GM21447 (cell line): Measurements from ENCODE around the gene RNGTT.

Experiments
- ATAC-seq: cut with Tn5 transposase; IDR thresholded peaks from one replicate; pipeline ENCODE4 v1.9.1; 2021; ENCODE audit not compliant: unreplicated experiment

The RNGTT gene

DNA sequence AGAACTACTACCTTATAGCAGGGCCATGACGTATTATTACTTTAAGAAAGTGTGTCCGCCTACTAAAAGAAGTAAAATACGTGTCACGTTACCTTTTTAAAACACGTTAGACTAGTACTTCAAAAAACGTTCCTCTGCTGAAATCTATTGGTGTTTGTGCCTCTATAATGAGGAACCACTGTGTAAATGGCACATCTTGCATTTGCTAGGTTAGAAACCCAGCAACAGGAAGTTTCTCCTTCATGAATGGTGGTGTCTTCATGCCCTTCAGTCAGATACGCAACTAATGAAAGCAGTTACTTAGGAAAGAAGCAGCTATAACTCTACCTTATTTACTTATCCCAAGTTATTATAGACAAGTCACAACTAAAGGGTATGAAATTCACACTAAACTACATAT lies 343.5 kb downstream of the RNGTT start:
- ATAC-seq = no peak

DNA sequence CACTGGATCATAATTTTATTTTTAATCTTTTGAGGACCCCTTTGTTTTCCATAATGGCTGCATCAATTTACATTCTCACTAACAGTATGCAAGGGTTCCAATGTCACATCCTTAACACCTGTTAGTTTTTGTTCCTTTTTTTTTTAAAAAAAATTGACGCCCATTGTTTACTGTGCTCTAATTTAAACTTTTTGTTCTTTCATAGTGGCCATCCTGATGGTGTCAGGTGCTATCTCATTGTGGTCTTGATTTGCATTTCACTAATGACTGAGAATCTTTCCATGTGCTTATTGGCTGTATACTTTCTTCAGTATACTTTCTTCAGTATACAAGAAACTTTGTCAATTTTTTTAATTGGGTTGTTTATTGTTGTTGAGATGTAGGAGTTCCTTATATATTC lies 347.0 kb downstream of the RNGTT start:
- peak; percentile 60 for ATAC-seq

DNA sequence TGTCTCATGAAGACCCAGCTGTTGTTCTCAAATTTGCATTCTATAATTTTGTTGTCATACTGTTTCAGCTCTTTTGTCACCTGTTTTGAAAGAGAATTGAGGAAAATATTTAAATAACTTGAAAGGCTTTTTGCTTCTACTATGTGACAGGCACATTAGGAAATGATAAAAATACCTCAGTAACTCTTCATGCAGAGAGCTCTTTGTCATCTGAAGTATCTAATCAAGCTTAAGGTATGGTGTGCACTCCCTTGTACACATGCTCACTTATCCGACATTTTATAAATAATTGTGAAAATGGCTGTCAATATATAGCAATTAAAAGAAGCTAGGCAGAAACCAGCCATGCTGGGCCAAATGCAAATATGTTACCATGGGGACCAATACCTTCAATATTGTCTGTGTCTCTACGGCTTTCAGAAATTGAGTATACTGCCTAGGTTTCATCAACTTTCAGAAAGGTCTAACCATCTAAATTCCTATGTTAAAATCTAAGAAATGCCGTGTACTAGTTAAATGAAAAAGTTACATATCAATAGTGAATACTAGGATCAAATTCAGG lies 349.0 kb downstream of the RNGTT start:
- ATAC-seq = no peak

DNA sequence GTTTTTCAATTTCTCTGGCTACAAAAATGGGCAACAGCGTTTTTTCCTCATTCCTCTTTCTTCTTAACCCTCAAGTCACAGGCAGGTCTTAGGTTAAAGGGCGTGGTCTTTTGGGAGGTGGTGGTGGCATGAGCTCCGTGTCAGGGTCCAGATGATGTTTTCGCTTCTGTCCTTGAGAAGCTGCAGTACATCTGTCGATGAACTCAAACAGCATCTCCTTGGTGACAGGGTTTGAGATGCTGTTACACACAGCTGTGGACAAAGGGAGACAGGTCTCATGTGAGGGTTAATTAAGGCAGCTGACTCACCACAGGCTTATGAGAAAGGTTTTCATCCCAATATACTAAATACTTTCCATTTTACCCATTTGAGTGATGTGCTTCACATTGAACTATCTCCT lies 350.8 kb downstream of the RNGTT start:
- ATAC-seq = peak; percentile 39

DNA sequence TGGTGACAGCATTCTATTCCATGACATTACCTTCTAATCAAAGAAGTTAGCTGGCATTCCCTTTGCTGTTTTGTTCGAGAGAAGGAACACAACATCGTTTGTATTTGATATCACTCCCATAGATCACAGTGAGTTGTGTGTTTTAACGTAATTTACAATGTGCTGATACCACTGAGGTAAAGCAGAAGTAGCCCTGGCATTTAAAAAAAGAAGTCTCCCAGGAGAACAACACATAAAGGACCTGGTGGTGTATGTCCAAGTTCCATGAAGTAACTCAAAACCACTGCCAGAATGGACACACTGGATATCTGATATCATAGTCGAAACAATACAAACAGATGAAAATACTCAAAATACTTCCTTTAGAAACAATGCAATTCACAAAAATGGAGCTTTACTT lies 351.7 kb downstream of the RNGTT start:
- ATAC-seq = no peak

DNA sequence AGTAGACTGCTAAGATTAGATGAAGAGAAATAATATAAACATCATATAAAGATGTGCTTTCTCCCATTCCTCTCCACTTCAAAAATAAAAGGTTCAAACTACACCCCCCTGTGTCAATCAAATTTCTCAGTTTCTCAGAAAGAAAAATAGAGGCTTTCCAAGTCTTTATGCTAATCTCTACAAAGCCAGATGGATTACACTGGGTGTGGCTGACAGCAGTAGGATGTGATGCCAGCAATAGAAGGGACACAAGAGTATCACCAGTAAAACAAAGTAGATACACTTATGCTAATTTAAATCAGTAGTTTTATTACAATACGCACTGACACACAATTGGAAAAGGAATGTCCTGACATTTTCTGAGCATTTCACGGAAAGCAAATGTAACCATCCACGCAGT lies 353.4 kb downstream of the RNGTT start:
- ATAC-seq = no peak

DNA sequence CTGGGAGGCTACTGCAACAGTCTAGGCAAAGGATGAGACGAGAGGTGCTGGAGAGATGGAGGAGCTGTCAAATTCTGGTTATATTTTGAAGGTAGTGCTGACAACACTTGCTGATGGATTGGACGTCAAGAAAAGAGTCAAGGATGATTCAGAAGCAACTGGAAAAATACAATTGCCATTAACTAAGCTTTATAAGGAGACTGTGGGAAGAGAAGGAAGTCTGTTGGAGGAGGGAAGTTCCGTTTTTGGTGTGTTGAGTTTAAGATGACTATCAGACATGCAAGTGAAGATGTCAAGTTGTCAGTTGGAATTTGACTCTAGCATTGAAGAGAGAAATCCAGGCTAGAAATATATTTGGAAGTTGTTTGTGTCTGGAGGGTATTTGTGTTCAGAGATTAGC lies 358.1 kb downstream of the RNGTT start:
- ATAC-seq = no peak

DNA sequence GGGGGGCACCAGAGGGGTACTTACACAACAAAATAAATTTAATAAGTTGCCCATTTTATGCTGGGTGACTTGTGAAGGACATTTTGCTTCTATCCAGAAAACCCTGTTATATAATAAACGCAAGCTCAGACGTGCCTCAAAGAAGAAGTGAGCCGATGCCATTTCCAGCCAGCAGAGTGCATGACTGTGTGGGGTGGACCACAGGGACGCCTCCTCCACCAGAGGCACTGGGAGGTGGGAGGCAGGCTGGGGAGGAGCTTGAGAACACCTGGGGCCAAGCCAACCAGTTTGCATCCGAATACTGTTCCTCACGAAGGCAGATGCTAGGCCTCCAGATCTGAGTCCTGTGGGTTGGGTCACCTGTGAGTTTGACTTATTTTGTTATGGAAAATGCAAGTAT lies 363.8 kb downstream of the RNGTT start:
- ATAC-seq = no peak

DNA sequence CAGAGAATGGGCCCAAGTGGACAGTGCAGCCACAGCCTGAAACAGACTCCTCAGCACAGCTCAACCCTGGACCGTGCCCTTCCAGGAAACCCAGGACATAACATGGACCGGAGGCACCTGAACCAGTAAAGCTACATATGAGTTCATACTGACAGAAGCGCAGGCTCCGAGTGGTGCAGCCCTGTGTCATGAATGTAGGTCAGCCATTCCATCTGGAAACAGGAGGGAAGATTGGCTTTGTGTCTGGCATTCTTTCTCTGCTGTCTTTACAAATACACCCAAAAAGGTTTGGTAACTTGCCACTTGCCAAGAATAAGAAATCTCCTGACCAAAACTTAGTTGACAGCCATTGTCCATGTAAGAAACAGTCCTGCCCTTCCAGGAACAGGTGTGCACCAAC lies 366.6 kb downstream of the RNGTT start:
- no peak for ATAC-seq

DNA sequence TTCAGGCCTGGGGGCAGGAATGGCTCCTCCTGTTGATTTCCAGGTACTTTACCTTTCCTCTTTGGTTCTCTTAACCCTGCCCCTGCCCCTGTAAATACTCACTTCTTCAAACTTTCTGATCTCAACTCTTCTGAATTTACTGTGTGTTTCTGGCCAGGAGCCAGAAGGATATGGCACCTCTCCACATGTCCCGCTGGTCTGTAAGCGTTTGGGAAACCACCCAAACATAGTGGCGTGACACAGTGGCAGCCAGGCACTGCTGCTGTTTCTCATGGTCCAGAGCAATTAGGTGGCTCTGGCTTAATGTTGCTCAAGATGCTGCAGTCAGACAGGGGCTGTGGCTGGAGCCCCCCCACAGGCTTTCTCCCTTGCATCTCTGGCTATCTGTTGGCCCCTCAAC lies 374.5 kb downstream of the RNGTT start:
- no peak for ATAC-seq

DNA sequence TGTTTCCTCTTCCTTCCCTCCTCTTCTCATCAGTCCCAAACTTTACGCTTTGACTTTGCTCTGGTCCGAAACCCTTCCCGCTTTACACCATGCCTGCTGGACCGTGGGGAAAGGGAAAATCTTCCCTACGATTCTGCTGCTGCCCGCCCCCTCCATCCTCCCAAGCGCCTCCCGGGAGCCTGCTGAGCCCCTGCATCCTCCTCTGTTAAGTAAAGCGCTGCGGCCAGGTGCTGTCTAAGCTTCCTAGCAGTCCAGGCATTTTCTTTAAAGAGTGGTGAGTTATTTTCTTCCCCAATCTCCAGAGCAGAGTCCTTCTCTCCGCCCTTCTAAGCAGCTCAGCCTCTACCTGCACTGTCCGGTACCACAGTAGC lies 376.3 kb downstream of the RNGTT start:
- ATAC-seq = no peak

DNA sequence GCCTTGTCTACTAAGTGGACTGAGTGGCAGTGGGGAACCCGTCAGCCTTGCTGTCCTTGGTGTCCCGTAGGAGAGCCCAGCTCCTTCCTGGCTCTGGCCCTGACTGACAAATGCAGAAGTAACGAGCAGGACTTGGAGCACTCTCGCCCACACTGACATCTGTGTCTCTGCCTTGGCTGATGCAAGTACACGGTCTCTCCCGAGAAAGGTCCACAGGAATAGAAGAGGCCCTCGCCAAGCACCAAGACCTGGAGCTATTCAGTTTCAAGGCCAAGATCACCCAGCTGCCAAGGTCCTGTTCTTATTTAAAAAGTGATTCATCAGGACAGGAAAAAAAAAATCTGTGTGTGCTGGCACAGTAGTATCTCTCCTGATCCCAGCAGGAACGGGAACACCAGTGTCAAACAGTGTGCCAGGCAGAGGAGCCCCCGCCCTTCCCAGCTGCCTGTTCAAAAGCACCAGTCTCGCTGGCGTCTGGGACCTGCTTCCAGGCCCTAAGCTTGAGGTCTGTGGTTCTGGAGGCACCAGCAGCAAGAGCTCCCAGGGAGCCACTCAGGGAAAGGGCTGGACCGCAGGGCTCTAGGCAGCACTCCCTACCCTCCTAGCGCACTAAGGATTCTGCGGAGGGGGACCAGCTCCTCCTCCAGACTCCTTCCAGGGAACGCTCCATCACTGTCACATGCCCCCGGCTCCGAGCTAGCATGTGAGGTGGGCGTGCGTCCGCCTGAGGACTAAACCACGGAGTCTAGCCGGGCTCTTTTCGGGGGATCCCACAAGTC lies 376.9 kb downstream of the RNGTT start:
- no peak for ATAC-seq

DNA sequence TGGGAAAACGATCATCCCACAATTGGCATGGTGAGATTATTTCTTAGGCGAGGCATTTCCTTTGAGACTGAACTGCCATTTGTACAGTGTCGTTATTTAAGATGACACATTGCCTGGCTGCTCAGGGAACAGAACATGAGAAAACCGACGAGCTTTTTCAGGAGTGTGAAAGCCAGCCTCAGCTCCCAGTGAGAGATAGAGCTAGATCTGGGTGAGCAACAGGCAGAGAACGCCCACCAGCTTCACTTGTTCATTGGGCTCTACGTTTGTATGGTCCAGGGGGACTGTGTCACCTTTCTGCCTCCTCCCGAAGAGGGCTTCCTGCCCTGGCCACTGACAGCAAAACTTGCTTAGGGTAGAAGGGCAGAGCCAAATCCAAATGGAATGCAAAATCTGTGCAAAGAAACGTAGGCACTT lies 378.1 kb downstream of the RNGTT start:
- ATAC-seq = no peak

DNA sequence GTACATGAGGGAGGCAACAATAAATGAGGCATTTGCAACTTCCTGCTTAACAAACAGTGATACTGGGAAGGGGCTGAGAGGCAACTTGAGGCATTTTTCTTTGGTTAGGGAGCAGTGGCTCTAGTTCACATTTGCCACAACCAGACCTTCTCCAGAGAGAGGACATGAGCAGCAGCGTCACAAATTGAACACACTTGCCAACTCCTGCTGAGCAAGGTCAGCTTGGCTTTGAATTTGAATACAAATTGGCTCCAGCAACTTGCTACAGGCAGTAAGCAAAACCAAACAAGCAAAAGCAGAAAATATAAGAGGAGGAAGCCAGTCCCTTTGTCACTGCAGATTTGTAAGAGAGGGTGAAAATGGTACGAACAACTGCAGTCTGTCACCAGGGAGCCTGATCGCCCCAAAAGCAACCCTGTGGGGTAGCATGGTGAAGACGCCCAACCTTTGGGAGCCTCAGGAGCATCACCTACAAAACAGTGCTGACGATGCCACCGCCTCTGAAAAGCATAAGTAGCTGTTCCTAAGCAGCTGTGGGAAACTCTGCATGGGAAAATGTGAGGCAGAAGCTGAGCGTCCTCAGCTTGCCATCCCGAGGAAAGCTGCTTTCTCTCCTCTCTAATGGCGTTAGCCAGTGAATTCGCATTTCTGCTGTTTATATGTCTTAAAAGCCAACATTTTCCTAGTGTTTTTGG lies 378.7 kb downstream of the RNGTT start:
- no peak for ATAC-seq

DNA sequence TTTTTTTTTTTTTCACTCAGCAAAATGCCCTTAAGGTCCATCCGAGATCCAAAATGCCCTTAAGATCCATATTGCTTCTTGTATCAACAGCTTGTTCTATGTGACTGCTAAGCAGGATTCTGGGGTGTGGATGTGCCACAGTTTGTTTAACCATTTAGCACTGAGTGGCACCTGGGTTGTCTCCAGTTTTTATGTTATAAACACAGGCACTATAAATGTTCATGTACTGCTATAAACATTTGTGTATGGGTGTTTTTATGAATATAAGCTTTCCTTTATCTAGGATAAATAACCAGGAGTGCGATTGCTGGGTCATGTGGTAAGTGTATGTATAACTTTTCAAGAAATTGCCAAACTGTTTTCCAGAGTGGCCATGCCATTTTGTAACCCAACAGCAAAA lies 386.0 kb downstream of the RNGTT start:
- no peak for ATAC-seq

DNA sequence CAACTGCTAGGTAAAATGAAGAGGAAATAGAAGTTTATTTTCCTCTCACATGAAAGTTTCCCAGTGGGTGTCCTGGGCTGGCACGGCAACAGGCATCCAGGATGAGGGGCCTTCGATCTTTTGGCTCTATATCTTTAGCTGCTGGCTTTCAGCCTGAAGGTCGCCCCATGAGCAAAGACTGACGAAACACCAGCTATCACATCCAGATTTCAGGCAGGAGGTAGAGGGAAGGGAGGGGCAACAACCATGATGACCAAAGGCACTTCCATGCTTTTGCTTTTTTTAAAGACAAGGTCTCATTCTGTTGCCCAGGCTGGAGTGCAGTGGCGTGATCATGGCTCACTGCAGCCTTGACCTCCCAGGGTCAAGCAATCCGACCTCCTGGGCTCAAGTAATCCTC lies 387.9 kb downstream of the RNGTT start:
- no peak for ATAC-seq

DNA sequence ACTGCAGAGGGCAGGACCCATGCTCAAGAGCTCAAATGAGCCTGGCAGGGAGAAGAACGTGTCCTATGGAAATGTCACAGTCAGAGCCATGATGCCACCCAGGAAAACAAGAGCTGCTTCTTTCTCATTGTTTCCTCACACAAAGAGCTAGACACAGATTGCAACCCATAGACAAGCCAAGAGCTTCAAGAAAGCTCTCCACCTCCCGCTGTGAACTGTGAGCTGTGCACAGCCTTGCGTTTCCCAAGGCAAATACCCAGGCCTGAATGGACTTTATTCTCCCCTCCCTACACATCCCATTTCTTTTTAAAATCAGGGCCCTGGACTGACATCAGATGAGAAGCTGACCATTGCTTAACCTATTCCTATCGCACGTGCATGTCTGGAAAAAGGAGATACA lies 388.8 kb downstream of the RNGTT start:
- no peak for ATAC-seq

DNA sequence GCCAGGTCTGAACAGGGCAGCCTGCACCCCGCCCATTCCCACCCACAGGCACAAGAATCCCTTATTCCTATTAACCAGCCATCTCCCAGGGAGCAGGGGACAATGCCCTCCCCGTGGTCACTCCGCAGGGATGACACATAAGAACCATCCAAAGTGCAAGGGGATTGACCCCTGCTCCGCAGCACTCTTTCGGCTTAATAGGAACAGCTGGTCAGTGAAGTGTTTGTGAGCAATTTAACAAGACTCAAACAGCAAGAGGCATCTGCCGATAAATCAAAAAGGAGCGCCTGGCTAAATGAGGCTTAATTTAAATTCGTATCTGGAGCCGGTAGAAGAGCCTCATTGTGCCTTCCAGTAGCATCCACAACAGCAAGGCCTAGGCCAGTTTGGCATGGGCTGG lies 389.4 kb downstream of the RNGTT start:
- no peak for ATAC-seq

DNA sequence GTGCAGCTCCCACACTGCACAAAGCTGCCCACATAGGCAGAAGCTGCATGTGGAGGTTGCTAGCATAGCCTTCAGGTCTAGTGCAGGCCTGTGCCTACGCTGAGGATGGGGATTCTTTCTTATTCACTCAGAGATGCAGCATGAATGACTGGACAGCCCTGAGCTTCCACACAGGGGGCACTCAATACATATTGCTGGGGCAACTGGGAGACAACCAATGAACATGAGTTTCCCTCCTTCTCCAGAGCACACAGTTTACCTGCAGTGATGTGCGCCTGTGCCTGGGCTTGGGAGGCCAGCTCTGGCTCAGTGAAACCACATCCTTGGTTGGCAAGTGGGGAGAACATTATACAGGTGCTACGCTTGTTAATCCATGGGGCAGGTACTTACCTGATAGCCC lies 389.9 kb downstream of the RNGTT start:
- no peak for ATAC-seq

DNA sequence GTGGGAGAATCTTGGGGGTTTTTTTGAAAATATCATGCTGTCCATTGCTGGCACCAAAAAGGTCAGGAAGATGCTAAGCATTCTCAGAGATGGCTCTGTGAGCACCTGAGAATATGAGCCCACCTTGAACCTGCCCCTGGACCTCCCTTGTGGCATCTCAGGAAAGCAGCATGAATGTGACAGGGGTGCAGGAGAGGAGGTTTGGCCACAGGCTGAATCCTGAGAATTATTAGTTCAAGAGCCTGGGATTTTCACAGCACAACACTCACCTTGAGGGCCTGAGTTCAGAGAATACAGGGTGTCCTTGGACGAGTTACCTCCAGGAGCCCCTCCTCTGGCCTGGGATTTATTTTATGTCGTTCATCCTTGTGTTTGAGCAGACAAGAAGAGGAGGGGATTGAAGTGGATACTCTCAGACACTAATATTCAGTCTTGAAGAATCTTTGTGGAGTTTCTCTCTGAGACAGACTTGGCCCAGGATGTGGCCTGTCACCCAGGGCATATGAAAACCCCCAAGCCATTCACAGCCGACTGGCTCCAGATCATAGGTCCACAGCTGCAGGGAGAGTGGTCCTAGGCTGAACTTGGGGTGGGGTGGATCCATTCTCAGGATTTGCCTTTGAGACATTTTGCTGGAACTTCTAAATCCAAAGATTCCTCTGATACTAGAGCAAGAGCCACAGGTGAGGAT lies 390.8 kb downstream of the RNGTT start:
- no peak for ATAC-seq

DNA sequence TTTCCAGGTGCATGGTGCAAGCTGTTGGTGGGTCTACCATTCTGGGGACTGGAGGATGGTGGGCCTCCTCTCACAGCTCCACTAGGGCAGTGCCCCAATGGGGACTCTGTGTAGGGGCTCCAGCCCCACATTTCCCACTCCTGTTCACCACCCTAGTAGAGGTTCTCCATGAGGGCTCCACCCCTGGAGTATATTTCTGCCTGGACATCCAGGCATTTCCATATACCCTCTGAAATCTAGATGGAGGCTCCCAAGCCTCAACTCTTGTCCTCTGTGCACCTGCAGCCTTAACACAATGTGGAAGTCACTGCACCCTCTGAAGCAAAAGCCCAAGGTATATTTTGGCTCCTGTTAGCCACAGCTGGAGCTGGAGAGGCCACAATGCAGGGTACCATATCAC lies 393.5 kb downstream of the RNGTT start:
- ATAC-seq = no peak

DNA sequence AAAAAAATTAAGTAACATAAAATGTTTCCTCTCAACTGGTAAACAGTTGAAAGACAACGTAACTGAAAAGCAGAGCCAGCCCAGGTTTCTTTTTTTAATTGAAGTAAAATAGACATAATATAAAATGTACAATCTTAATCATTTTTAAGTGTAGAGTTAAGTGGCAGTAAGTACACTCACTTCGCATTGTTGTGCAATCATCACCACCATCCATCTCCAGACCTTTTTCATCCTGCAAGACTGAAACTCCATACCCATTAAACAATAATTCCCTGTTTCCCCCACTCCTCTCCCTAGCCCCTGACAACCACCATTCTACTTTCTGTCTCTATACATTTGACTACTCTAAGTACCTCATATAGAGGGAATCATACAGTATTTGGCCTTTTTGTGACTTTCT lies 395.7 kb downstream of the RNGTT start:
- ATAC-seq = no peak
